GM04504 (cell line): Measurements from ENCODE around the gene BMP4.

Experiments
- DNase-seq: peaks from one replicate; pipeline ENCODE4 v3.0.0-alpha.2; 2012; ENCODE audit warnings: low read depth

The BMP4 gene

DNA sequence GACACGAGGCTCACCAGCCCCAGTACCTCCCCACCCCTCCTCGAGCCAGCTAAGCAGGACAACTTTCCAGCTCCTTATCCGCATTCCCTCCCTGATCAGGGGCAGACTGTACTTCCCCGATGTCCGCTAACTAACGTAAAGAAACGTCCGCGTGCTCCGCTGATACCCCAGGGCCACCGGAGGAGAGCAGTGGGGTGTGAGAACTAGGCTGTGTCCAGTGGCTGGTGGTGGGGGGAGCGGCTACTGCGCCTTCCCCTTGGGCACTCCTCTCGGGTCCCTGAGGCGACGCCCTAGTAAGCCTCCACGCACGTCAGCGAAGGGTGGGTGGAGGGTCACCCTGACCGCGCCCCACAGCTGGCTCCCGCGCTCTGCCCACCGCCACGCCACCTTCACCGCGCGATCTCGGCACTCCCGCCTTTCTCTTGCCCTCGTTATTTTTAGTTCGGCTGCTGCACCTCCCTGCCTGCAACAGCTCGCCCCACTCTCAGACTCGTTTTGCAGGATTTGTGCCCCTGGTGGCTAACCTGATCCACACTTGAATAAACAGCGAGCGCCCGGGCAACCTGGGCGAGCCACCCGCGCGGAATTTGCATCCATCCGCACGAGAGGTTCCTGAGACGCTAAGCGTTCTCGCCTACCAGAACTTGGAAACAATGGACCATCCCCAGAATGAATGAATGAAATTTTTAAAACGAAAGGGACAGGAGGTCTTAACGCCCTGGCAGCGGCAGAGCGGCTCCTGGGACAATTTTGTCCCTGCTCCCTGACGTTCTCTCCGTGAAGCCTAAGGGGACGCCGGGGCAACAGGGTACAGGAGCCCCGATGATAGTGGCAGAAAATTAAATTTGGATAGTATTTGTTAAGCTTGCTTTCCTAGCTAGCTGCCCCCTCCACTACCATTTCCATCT lies 6.9 kb upstream of the BMP4 start:
- no peak for DNase-seq

DNA sequence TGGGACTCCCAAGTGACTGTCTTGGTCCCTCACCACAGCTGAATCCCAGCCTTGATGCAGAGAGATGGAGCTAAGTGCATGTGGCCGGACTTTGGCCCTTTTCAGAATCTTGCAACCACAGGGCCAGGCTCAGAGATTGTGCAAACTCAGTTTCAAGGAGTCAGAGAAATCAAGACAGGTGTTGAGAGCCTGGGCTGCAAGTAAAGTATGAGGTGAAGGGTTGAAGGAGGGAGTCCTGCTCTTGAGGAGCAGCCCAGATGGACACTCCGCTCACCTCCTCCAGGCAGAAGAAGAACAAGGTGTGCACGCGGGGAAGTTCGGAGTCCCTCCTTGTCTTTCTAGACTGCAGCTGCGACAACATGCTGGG lies 6.3 kb upstream of the BMP4 start:
- no peak for DNase-seq

DNA sequence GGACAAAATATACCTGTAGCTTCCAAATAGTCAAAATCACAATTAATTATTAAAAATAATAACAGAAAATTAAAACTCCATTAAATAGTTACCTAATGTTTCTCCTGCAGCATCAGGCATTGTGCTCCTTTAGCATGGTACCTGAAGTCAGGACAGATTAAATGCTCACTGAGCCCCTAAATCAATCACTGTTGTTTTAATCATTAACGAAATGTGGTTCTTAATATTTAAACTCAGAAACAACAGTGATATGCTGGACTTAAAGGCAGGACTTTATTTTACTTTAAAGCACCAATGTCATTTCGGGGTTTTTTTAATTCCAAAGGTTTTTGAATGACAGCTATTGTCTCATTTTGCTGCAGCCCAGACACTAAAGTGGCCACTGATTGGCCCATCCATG lies 2.0 kb upstream of the BMP4 start:
- DNase-seq = no peak

DNA sequence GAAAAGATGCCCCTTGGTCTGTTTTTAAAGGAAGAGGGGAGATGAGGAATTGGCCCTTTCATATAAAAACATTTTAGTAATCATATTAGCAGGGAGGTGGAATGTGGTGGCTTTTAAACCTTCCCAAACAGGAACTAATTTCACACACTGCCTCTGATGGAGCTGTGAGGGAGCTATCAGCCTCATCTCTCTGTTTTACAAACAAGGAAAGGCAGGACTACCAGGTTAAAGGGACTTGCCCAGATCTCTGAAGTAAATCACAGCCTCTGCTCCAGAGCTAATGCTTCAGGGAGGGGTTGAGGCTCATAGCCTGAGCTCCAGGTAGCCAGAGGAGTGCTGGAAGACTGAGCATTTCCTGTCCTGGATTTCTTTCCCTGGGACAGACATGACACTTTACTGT lies 1.1 kb upstream of the BMP4 start:
- no peak for DNase-seq

DNA sequence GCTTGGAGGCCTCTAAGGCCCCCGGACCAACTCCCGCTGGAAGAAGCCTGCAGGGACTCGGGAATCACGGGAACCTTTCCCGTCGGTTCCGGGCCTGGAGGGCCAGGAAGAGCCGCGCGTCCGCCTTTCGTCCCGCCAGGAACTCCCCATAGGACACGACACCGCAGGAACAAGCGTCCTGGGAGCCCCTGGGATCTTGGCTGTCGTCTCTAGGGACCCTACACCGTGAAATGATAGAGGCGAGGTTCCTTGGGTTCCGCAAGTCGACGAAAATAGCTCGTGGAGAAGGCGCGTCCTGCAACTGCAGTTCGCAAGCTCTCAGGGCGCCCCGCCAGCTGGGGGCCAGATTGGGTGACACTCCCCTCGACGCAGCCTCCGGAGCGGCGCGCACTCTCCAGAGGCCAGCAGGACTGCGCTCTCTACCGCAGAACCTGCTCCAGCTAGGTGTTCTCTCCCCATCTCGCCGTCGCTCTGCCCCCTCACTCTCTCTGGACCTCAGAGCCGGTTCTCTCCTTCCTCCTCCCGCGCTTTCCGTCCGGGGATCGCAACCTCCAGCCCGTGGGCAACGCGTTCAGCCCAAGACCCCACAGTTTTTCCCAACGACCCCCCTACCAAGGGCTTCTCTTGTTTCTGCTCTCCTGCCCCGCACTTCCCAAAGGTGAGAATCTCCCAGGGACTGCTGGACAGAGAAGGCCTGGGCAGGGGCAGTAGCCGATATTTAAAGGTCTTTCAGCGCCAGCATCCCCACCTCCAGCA lies 776 bp downstream of the BMP4 start:
- no peak for DNase-seq

DNA sequence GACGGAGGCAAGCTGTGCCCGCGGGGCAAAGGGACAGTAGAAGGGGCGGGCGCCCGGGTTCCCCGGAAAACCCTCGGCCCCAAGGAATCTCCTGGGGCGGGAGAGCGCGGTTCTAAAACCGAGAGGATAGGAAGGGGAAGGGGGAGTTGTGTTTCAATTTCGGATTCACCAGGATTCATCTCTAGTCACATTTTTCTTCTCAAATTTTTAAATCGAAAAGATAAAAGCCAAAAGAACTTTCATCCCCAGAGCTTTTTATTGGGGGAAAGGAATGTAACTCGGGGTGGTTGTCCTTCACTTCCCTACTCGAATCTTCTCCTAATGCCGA lies 1.4 kb downstream of the BMP4 start:
- no peak for DNase-seq

DNA sequence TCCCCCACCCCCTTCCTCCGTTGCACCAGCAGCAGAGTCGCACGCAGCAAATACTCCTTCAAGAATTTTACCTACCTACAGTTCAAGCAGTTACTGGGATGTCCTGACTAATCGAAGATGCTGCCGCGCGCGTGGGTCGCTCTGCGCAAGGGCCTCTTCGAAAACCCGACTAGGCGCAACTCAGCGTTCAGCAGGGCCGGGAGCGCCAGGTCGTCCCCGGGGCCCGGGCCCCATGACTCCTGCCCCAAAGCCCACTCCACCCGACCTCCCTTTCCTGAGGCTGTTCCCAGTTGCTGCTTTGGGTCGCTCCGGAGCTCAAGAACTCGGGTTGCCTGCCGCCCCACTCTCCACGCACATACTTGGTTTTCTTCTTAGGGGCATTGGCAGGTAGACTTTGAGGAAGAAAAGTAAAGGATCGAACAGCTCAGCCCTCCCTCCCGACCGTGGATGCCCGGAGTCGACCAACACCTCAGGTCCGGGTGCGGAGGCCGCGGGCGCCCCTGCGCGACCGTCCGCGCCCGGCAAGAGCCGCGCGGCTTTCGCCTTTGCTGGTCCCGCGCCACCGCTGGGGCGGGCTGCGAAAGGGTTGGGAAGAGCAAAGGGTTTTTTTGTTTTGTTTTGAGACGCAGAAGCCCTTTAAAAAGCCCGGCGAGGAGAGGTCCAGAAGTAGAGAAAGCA lies 1.9 kb downstream of the BMP4 start:
- no peak for DNase-seq

DNA sequence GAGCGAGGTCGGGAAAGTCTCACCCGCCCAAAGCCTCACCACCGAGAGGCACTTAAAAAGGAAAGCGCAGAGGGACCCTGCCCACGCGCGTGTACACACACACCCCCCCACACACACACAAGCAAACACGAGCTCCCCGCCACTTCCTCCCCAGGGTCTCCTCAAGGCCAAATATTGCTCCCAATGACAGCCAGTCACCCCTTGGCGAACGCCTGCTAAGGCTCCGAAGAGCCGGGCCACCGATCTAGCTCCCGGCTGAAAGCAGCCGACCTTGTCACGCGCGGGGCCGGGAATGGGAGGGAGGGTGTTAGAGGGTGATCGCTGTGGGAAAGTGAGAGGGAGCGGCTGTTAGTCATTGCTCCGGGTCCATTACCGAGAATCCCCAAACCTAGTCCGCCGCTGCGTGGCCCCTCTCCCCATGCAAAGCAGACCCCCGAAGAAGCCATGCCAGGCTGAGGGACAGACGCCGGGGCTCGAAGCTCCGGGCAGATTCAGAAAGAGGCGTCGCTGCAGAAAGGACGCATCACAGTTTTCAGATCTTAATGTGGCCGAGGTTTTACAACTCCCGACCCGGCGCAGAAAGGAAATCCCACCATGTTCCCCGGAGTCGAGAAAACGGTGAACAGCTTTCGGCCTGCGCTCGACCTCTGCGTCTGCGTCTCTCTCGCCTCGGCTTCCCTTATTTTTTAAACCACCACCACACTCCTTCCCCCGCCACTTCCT lies 2.6 kb downstream of the BMP4 start:
- DNase-seq = no peak

DNA sequence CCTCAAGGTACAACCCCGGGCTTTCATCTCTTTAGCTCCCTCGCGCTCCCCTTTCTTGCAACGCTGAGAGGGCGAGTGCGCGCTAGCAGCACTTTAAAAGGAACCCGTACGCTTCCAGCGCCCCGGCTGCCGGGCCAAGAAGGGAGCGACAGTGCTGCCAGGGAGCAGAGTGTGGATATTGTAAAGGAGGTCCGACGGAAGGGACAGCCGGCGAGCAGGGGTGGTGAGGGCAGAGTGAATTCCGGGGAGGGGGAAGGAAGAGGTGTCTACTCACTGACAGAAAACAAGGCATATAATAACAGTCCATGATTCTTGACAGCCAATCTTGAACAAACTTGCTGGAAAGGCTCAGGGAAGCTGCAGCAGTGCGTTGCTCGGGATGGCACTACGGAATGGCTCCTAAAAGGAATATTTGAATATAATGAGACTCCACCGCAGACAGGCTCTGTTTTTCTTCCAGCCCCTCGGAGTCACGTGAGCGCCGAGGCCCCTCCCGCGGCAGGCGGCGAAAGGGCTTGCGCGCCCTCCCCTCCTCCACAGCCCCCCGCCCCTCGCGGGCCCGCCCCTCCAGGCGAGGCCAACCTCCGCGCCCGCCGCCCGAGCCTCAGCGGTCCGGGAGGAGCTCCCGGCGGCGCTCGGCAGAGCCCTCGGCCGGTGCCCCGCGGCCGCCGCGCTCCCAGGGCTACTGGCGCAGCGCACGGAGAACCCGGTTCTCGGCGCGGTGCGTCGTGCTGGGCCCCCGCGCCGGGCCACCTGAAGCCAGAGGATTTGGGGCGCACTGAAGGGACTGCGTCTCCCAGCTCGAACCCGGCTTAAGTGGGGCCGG lies 3.4 kb downstream of the BMP4 start:
- no peak for DNase-seq

DNA sequence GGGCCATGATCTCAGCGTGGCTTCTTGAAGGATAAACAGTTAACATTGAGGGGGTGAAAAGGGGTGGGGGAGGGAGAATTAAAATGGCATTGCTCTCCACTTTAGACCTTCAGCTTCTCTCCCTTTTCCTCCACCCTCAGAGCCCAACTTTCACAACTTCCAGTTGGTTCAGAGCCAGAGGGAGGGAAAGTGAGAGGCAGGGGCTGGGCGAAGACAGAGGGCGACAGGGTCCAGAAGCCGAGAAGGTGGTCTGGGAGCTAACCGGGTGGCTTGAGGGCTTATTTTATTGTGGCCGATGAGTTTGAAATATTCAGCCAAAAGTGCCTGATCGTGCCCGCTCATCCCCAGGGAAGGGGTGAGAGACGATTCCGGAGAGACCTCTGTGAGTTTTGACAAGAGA lies 4.1 kb downstream of the BMP4 start:
- DNase-seq = no peak

DNA sequence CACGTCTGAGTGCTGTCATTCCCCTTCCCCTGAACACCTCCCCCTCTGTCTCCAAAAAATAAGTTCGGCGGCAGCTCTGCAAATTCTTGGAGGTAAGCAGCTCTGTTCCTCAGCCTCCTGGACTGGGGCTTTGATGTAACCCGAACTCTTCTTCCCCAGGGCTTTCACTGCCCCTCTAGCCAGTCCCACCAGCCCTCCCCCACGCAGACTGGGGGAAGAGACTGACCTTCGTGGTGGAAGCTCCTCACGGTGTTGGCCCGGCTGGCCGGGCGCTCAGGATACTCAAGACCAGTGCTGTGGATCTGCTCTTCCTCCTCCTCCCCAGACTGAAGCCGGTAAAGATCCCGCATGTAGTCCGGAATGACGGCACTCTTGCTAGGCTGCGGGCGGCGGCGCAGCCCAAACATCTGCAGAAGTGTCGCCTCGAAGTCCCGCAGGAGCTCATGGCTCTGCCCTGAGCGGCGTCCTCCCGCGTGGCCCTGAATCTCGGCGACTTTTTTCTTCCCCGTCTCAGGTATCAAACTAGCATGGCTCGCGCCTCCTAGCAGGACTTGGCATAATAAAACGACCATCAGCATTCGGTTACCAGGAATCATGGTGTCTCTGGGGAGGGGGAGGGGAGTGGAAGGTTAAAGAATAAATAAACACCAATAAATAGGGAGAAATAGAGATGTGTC lies 4.9 kb downstream of the BMP4 start:
- DNase-seq = no peak

DNA sequence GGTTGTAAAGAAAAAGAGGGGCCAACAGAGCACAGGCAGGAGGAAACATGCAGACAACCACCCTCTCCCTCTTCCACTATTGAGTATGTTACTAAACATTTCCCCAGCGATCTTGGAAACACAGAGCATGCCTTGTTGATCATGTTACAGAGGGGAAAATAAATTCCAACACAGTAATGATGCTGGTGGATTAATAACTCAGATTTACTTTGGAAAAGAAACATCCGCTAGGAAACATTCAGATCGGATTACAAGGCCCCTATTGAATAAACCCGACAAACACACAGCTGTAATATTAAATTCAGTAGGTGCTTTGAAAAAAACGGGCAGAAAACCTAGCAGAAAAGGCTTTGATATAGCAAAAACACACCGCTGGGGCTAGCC lies 5.4 kb downstream of the BMP4 start:
- DNase-seq = no peak

DNA sequence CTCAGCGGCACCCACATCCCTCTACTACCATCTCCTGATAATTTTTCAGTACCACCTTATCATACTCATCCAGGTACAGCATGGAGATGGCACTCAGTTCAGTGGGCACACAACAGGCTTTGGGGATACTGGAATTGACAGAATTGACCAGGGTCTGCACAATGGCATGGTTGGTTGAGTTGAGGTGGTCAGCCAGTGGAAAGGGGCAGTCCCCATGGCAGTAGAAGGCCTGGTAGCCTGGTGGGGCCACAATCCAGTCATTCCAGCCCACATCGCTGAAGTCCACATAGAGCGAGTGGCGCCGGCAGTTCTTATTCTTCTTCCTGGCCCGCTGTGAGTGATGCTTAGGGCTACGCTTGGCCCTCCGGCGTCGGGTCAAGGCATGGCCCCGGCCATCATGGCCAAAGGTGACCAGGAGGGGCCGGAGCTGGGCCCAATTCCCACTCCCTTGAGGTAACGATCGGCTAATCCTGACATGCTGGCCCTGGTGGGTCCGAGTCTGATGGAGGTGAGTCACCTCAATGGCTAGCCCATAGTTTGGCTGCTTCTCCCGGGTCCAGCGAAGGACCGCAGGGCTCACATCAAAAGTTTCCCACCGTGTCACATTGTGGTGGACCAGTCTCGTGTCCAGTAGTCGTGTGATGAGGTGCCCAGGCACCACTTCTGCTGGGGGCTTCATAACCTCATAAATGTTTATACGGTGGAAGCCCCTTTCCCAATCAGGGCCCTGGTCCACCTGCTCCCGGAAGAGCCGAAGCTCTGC lies 6.4 kb downstream of the BMP4 start:
- DNase-seq = no peak

DNA sequence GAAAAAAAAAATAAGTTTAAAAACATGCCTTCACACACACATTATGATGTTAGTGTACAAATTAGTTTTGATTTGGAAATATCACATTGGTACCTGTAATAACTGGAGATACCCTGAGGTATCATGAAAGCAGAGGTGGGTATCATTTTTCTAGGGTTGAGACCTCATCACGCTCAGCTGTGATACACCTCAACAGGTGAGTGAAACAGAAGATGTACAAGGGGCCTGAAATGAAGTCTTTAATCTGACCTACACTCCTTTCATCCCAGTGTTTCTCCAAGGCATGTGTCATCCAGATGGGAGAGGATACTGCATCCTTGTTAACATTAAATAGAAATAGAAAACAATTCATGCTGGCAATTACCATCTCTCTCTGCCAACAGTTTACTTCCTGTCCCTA lies 7.4 kb downstream of the BMP4 start:
- no peak for DNase-seq

DNA sequence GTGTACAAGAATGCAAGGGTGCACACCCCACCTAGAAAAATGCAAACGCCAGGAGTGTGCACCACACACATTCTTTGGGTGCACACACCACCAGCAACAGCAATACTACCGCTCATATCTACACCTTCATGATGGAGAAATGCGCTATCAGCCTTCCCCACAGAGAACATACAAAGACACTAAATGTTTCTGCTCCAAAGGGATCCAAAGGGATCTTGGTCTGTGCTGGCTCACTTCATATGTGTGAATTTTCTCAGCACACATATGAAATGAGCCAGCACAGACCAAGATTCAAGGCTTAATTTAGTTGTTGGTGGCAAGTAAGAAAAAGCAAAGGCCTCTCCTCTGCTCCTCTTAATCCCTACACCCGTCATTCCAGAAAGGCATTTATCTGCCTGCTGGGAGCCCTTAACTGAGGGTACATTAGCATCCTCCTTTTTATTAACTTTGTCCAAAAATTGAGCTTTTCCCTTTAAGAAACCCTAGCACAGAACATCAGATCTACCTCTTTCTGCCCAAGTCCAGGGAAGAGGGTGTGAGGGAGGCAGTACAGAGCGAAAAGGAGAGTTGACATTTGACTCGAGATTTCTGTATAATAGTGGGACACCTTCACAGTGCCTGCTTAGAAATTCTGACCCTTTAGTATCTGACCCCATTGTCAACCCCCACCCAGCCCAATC lies 8.3 kb downstream of the BMP4 start:
- no peak for DNase-seq

DNA sequence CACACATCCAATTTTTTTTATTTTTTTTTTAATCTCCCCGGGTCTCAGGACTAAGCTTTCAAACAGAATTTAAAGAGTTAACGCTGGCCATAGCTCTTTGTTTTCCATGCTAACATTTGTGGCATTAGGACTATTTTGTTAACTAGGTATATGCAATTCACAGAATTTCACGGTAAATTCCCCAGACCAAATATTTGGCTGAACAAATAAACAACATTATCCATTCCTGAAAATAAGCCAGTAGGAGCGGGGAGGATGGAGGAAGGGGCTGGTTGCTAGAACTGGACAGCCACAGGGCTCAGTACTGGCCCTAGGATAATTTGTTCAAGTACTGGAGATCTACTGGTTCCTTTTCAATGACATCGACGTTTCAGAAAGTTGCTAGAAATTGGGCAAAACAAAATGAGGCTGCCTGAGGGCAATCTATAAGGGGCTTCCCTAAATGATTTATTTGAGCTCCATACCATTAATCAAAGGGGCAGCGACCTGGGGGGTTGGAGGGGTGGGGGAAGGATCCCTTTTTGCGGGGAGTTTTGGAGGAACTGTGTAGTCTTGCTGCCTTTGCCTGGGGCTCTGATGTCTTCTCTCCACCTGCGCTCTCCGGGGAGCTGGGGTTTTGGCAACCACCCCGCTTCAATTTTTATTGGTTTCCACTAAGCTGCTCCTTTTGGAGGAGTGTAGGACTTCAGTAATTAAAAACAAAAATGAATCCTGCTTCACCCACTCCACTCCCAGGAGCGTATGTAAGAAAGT lies 9.0 kb downstream of the BMP4 start:
- DNase-seq = no peak

DNA sequence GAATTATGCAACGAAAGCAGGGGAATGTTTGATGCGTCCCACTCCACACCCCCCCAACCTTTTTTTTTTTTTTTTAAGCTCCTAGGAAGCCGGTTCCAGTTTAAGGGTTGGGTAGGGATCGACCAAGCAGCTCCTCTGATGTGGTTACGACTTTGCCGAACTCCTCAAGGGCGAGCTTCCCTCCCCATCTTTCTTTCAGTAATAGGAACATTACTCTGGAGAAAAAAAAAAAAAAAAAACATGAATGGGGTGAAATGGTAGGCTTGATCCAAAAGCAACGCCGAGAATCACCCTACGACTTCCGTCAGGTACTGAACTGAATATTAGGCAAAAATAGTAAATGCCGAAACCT lies 9.6 kb downstream of the BMP4 start:
- DNase-seq = no peak

DNA sequence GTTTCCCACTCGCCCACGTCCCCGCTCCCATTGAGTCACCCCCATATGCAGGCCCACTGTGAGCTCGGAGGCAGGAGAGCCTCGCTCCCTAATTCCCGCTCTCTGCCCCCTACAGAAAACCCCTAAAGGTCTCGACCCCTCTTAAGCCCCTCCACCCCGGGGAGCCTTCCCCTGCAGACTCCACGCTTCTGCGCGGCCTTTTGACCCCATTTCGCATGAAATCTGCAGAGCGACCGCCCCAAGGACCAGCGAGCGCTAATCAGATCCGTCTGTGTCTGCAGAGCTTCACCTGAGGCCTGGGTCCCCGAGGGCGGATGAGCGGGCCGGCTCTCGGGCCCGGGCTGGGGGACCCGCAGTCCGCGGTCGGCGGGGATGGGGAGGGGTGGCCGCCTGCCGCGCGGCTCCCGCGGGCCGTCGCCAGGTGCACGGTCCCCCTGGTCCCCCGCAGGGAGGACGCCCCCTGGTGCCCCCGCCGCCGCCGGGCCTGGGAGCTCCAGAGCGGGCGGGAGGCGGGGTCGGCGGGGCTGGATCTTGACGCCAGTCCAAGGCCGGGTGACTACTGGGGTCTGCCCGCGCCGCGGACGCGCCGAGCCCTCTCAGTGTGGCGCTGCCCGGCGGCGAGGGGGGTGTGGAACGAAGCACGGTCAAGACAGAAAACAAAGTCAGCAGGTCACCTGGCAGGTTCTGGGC lies 10.1 kb downstream of the BMP4 start:
- DNase-seq = no peak

DNA sequence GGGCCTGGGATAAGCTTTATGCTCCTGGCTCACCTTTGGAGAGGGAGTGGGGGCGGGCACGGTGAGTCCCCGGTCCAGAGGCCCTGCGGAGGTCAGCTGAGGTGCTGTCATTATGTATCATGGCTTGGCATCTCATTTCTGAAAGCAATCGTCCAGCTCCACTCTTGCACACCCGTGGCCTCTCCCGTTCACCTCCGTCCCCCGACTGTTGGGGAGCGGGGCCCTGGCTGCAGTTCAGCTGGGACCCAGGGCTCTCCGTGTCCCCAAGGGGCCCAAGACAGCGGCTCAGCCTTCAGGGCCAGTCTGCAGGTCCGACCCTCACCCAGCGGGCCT lies 10.6 kb downstream of the BMP4 start:
- DNase-seq = no peak
